SK-N-SH treated with all-trans-retinoic acid at 6 μM for 48 hours (cell line): ENCODE data around the gene TRIP11.

Experiments
- ATAC-seq: fragments of 200-7000 bp; cut with Tn5 transposase; 3 replicates; pipeline ENCODE4 v1.9.1; 2020; ENCODE audit warnings: mild to moderate bottlenecking, moderate library complexity
- ARNTL ChIP-seq: fragments of 450-650 bp; formaldehyde crosslinking; IDR thresholded peaks from 2 replicates; pipeline ENCODE4 v1.5.0; 2020; ENCODE audit warnings: low read depth, mild to moderate bottlenecking, moderate library complexity, borderline replicate concordance
- BACH2 ChIP-seq: fragments of 250-450 bp; sonication (Bioruptor Pico); IDR thresholded peaks from 2 replicates; pipeline ENCODE4 v1.9.0; 2021; ENCODE audit warnings: mild to moderate bottlenecking, borderline replicate concordance
- CSDC2 ChIP-seq: fragments of 250-450 bp; sonication (Bioruptor Pico); IDR thresholded peaks from 2 replicates; pipeline ENCODE4 v1.5.0; 2020; ENCODE audit warnings: mild to moderate bottlenecking, moderate library complexity
- CSRNP3 ChIP-seq: fragments of 250-450 bp; sonication (Bioruptor Pico); IDR thresholded peaks from 2 replicates; pipeline ENCODE4 v1.5.1; 2021; ENCODE audit warnings: mild to moderate bottlenecking, moderate library complexity
- GLIS3 ChIP-seq: fragments of 250-450 bp; sonication (Bioruptor Pico); IDR thresholded peaks from 2 replicates; pipeline ENCODE4 v1.5.0; 2020; ENCODE audit warnings: mild to moderate bottlenecking, moderate library complexity
- ISL1 ChIP-seq: fragments of 250-450 bp; sonication (Bioruptor Pico); IDR thresholded peaks from 2 replicates; pipeline ENCODE4 v2.1.2; 2022; ENCODE audit warnings: mild to moderate bottlenecking, moderate library complexity
- OSR1 ChIP-seq: fragments of 250-450 bp; sonication (Bioruptor Pico); IDR thresholded peaks from 2 replicates; pipeline ENCODE4 v1.8.0; 2022; ENCODE audit warnings: moderate library complexity, mild to moderate bottlenecking, inconsistent platforms
- PATZ1 ChIP-seq: fragments of 250-450 bp; sonication (Bioruptor Pico); IDR thresholded peaks from 2 replicates; pipeline ENCODE4 v1.8.0; 2020; ENCODE audit warnings: mild to moderate bottlenecking, moderate library complexity, borderline replicate concordance
- PPARA ChIP-seq: fragments of 250-450 bp; sonication (Bioruptor Pico); IDR thresholded peaks from 2 replicates; pipeline ENCODE4 v1.5.0; 2020; ENCODE audit warnings: mild to moderate bottlenecking, borderline replicate concordance
- RARB ChIP-seq: fragments of 250-450 bp; sonication (Bioruptor Pico); IDR thresholded peaks from 2 replicates; pipeline ENCODE4 v1.8.0; 2021; ENCODE audit warnings: mild to moderate bottlenecking, moderate library complexity
- SNAI2 ChIP-seq: fragments of 250-450 bp; sonication (Bioruptor Pico); IDR thresholded peaks from 2 replicates; pipeline ENCODE4 v1.5.0; 2020; ENCODE audit warnings: mild to moderate bottlenecking, moderate library complexity
- TCF4 ChIP-seq: fragments of 250-450 bp; sonication (Bioruptor Pico); IDR thresholded peaks from 2 replicates; pipeline ENCODE4 v1.8.0; 2021; ENCODE audit warnings: mild to moderate bottlenecking, moderate library complexity, borderline replicate concordance
- ZC3H10 ChIP-seq: fragments of 250-450 bp; sonication (Bioruptor Pico); IDR thresholded peaks from 2 replicates; pipeline ENCODE4 v1.5.1; 2021; ENCODE audit warnings: mild to moderate bottlenecking, moderate library complexity
- ZNF565 ChIP-seq: fragments of 450-650 bp; formaldehyde crosslinking; conservative IDR thresholded peaks from 2 replicates; pipeline ENCODE4 v1.5.0; 2020; ENCODE audit warnings: low read depth, mild to moderate bottlenecking, moderate library complexity
- ZNF70 ChIP-seq: fragments of 450-650 bp; formaldehyde crosslinking; IDR thresholded peaks from 2 replicates; pipeline ENCODE4 v1.5.0; 2020; ENCODE audit warnings: mild to moderate bottlenecking, moderate library complexity
- ZNF8 ChIP-seq: fragments of 450-650 bp; formaldehyde crosslinking; IDR thresholded peaks from 2 replicates; pipeline ENCODE4 v1.5.0; 2020; ENCODE audit warnings: mild to moderate bottlenecking, moderate library complexity
- TF ChIP-seq, protein P1 (sequence below): fragments of 250-450 bp; sonication (Bioruptor Pico); IDR thresholded peaks from 2 replicates; pipeline ENCODE4 v1.5.1; 2020; ENCODE audit warnings: low read depth, mild to moderate bottlenecking, moderate library complexity
- TF ChIP-seq, protein P2 (sequence below): fragments of 250-450 bp; sonication (Bioruptor Pico); IDR thresholded peaks from 2 replicates; pipeline ENCODE4 v1.8.0; 2021; ENCODE audit warnings: low read depth, mild to moderate bottlenecking, moderate library complexity, borderline replicate concordance
- TF ChIP-seq, protein P3 (sequence below): fragments of 250-450 bp; sonication (Bioruptor Pico); IDR thresholded peaks from 2 replicates; pipeline ENCODE4 v1.5.0; 2020; ENCODE audit warnings: mild to moderate bottlenecking, moderate library complexity

TRIP11 gene

DNA sequence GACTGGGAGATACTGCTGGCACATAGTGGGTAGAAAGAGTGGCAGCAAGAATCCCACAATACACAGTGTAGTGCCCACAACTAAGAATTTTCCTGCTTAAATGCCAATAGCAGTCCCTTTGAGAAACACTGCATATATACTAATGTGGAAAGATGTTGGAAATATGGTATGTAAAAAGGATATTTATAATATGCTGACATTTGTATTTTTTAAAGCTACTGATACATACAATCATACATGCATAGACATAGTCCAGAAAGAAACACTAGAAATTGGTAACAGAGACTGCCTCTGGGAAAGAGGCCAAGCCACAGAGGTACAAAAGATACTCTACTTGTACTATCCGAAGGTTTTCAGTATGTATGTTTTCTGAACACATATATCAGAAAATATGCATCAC is 30.3 kb downstream of the TRIP11 start:
- ATAC-seq, result peak; percentile 46; the same call in 1 of the 3 replicates
- TF ChIP-seq ZNF70 (CRISPR knock-in tag) (no peak), ARNTL (no peak), PATZ1 (CRISPR knock-in tag) (no peak), ZNF8 (CRISPR knock-in tag) (no peak)

- TF ChIP-seq OSR1 (CRISPR knock-in tag), result no peak
- no peak for TF ChIP-seq ZNF70 (CRISPR knock-in tag)
- no peak for TF ChIP-seq BACH2 (CRISPR knock-in tag)
- TF ChIP-seq, protein P1, sequence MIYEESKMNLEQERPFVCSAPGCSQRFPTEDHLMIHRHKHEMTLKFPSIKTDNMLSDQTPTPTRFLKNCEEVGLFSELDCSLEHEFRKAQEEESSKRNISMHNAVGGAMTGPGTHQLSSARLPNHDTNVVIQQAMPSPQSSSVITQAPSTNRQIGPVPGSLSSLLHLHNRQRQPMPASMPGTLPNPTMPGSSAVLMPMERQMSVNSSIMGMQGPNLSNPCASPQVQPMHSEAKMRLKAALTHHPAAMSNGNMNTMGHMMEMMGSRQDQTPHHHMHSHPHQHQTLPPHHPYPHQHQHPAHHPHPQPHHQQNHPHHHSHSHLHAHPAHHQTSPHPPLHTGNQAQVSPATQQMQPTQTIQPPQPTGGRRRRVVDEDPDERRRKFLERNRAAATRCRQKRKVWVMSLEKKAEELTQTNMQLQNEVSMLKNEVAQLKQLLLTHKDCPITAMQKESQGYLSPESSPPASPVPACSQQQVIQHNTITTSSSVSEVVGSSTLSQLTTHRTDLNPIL (CRISPR knock-in tag), result no peak
- TF ChIP-seq CSDC2, result no peak
- TF ChIP-seq, protein P2, sequence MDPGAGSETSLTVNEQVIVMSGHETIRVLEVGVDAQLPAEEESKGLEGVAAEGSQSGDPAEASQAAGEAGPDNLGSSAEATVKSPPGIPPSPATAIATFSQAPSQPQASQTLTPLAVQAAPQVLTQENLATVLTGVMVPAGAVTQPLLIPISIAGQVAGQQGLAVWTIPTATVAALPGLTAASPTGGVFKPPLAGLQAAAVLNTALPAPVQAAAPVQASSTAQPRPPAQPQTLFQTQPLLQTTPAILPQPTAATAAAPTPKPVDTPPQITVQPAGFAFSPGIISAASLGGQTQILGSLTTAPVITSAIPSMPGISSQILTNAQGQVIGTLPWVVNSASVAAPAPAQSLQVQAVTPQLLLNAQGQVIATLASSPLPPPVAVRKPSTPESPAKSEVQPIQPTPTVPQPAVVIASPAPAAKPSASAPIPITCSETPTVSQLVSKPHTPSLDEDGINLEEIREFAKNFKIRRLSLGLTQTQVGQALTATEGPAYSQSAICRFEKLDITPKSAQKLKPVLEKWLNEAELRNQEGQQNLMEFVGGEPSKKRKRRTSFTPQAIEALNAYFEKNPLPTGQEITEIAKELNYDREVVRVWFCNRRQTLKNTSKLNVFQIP, result no peak
- TF ChIP-seq ZNF565 (CRISPR knock-in tag), result no peak
- TF ChIP-seq ISL1 (CRISPR knock-in tag), result no peak
- TF ChIP-seq PATZ1 (CRISPR knock-in tag), result no peak
- TF ChIP-seq ARNTL, result no peak
- TF ChIP-seq PPARA (CRISPR knock-in tag), result no peak
- no peak for TF ChIP-seq GLIS3 (CRISPR knock-in tag)
- TF ChIP-seq TCF4 (CRISPR knock-in tag), result no peak
- no peak for TF ChIP-seq ZNF8 (CRISPR knock-in tag)
- TF ChIP-seq RARB (CRISPR knock-in tag), result no peak
- TF ChIP-seq, protein P3, sequence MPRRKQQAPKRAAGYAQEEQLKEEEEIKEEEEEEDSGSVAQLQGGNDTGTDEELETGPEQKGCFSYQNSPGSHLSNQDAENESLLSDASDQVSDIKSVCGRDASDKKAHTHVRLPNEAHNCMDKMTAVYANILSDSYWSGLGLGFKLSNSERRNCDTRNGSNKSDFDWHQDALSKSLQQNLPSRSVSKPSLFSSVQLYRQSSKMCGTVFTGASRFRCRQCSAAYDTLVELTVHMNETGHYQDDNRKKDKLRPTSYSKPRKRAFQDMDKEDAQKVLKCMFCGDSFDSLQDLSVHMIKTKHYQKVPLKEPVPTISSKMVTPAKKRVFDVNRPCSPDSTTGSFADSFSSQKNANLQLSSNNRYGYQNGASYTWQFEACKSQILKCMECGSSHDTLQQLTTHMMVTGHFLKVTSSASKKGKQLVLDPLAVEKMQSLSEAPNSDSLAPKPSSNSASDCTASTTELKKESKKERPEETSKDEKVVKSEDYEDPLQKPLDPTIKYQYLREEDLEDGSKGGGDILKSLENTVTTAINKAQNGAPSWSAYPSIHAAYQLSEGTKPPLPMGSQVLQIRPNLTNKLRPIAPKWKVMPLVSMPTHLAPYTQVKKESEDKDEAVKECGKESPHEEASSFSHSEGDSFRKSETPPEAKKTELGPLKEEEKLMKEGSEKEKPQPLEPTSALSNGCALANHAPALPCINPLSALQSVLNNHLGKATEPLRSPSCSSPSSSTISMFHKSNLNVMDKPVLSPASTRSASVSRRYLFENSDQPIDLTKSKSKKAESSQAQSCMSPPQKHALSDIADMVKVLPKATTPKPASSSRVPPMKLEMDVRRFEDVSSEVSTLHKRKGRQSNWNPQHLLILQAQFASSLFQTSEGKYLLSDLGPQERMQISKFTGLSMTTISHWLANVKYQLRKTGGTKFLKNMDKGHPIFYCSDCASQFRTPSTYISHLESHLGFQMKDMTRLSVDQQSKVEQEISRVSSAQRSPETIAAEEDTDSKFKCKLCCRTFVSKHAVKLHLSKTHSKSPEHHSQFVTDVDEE, result no peak
- TF ChIP-seq, all 23 proteins: peak for 0
- no peak for ATAC-seq
Measured at GRCh38 chr14:92005019-92005418, 34.8 kb downstream of the TRIP11 start.

DNA sequence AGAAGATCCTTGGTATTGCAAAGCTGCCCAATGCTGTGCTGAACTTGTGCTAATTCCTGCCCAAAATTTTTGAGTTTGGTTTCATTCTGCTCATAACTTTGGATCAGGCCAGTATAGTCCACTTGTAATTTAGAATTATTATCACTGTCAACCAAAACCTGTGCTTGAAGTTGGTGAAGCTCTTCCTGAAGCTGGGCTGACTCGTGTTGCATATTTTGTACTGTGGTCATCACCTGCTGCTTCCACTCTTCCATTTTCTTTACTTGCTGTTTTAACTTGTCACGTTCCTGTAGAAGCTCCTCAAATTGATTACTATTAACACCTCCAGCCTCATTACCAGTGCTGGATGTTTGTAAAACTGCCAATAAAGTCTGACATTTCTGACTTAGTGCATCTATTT is 35.8 kb downstream of the TRIP11 start:
- ATAC-seq, result no peak
- no peak for TF ChIP-seq SNAI2 (CRISPR knock-in tag)
- no peak for TF ChIP-seq ZC3H10 (CRISPR knock-in tag)
- TF ChIP-seq ZNF70 (CRISPR knock-in tag), result no peak
- no peak for TF ChIP-seq CSRNP3
- TF ChIP-seq, protein P3, result no peak
- TF ChIP-seq, protein P2, result no peak
- no peak for TF ChIP-seq PATZ1 (CRISPR knock-in tag)
- TF ChIP-seq, all 23 proteins: peak for 0
